GM13976 (cell line): ENCODE results near the gene HES5.

ENCODE experiments used
- DNase-seq: peaks from one replicate; pipeline ENCODE4 v3.0.0; 2012; ENCODE audit warnings: low spot score
- CTCF ChIP-seq: IDR thresholded peaks from 2 replicates; pipeline ENCODE4 v1.5.1; 2012; ENCODE audit warnings: borderline replicate concordance, mild to moderate bottlenecking; ENCODE audit not compliant: insufficient read depth; ENCODE audit errors: extremely low read depth, missing control alignments, control extremely low read depth
- in situ Hi-C: fragments of 300-500 bp; cut with MboI; formaldehyde crosslinking; loops from one replicate; pipeline ENCODE4 v1.12.0; 2022; ENCODE audit warnings: low sequenced_read_pairs, mixed read lengths, inconsistent platforms; ENCODE audit not compliant: unreplicated experiment

The HES5 gene

DNA sequence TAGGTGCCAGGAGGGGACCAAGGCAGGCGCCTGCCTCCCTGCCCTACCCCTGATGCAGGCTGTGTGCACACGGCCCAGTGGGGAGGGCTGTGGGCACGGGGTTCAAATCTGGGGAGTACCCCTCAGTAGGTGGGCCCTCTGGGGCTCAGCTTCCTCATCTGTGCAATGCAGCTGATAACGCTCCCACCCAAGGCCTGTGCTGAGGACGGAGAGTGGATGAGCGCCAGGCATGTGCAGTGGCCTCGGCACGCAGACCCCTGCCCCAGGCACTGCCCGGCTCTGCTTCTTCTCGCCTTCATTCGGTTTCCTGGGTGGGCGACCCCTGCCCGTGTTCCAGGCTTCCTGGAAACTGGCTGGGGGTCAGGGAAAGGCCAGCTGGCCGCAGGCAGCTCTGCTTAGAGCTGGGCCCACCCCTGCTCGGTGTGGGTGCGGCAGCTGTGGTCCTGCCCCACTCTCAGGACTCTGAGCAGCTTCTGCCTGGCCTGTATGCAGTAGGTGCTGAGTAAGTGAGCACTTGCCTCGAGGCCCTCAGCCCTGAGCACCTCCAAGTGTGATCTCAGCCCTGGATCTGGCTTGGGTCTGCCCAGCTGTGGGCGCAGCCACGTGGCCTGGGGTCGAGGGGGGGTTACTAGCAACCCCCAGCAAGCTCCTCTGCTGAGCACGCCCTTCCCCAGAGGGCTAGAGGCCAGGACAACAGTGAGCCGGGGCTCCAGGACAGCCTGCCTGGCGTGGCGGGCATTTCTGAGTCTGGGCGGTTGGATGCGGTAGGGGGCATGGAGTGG lies 14.2 kb upstream of the HES5 start:
- in situ Hi-C loops = loop anchor here (25.0 kb wide), 1 partner anchor 132 kb away; the partner anchor contains the start of gene PEX10
- TF ChIP-seq CTCF = no peak
- DNase-seq = no peak

GRCh38 chr1:2543543-2544092 lies 13.6 kb upstream of the HES5 start:
- in situ Hi-C loops = loop anchor here (25.0 kb wide), 1 partner anchor 131 kb away; the partner anchor contains the start of gene PEX10
- TF ChIP-seq CTCF = no peak
- no peak for DNase-seq

GRCh38 chr1:2542246-2542915 lies 12.3 kb upstream of the HES5 start:
- no peak for DNase-seq
- TF ChIP-seq CTCF = no peak
- in situ Hi-C loops = loop anchor here (25.0 kb wide), 1 partner anchor 130 kb away; the partner anchor contains the start of gene PEX10

- TF ChIP-seq CTCF = no peak
- in situ Hi-C loops = loop anchor here (25.0 kb wide), 1 partner anchor 129 kb away; the partner anchor contains the start of gene PEX10
- DNase-seq = no peak
Measured at GRCh38 chr1:2541619-2542245, 11.7 kb upstream of the HES5 start.

DNA sequence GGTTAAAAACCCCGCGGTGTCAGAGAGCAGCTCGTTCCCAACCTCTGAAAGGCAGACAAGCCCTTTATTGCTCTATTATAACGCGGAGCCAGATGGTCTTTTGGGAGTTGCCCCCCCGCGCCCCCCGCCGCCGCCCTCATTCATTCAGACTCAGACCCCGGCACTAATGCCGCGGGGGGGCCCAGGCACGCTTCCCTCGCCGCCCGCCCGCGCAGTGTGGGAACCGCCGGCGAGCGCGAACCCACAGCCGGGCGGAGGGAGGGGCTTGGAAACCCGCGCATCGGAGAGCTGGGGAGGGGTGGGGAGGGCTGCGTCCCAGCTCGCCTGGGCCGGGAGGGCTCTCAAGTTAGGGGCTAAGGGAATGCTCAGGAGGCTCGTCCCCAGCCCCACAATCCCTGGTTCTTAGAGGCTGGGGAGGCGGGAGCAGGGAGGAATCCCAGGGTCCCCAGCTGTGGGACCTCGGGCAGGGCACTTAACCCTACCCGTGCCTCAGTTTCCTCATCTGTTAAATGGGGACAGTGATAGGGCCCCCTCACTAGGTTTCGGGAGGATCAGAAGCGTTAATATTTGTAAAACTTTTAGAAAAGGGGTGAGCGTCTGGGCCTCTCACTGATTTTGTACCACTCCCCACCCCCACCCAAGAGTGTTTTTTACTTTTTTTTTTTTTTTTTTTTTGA lies 10.9 kb upstream of the HES5 start:
- DNase-seq = no peak
- TF ChIP-seq CTCF = no peak
- in situ Hi-C loops = loop anchor here (25.0 kb wide), 1 partner anchor 129 kb away; the partner anchor contains the start of gene PEX10
